Measurements from ENCODE around the gene REXO4.

The REXO4 gene

GRCh38 chr9:133415170-133415569, 2.6 kb downstream of the REXO4 start:
- H3K36me3 ChIP-seq (ENCODE audit: control insufficient read depth, insufficient read depth, low read length, severe bottlenecking): peaks cover 46% of the 10 kb centered on the region
- H3K27me3 ChIP-seq (replicated peaks; ENCODE audit: control insufficient read depth, insufficient read depth, low read length): no peaks in the 10 kb centered on the region
- H3K9ac ChIP-seq (ENCODE audit: low read length): no peak overlapping the region
- peaks cover 15% of the 10 kb centered on the region for H3K4me1 ChIP-seq (ENCODE audit: control insufficient read depth, insufficient read depth, low read length)
- H3K9me3 ChIP-seq (ENCODE audit: control insufficient read depth, low read length): no peaks in the 10 kb centered on the region
- DNase-seq (ENCODE audit: low read depth): no peak
- no peak overlapping the region for H3K4me3 ChIP-seq (ENCODE audit: low read length)

- no peak overlapping the region for H3K9ac ChIP-seq (ENCODE audit: low read length)
- peaks cover 68% of the 10 kb centered on the region for H3K36me3 ChIP-seq (ENCODE audit: control insufficient read depth, insufficient read depth, low read length, severe bottlenecking)
- no peak overlapping the region for H3K4me3 ChIP-seq (ENCODE audit: low read length)
- H3K4me1 ChIP-seq (ENCODE audit: control insufficient read depth, insufficient read depth, low read length): peaks cover 16% of the 10 kb centered on the region
- DNase-seq (ENCODE audit: low read depth): no peak
- H3K27me3 ChIP-seq (replicated peaks; ENCODE audit: control insufficient read depth, insufficient read depth, low read length): no peaks in the 10 kb centered on the region
- H3K9me3 ChIP-seq (ENCODE audit: control insufficient read depth, low read length): no peaks in the 10 kb centered on the region
Observed at GRCh38 chr9:133408042-133408441, 9.8 kb downstream of the REXO4 start.

- DNase-seq (ENCODE audit: low read depth): peak; percentile 85
- Histone ChIP-seq H3K36me3 (ENCODE audit: control insufficient read depth, insufficient read depth, low read length, severe bottlenecking) (peaks cover 56% of the 10 kb centered on the region), H3K4me1 (ENCODE audit: control insufficient read depth, insufficient read depth, low read length) (peaks cover 16% of the 10 kb centered on the region), H3K9ac (ENCODE audit: low read length) (peak overlapping the region; percentile 7), H3K27me3 (replicated peaks; ENCODE audit: control insufficient read depth, insufficient read depth, low read length) (no peaks in the 10 kb centered on the region), H3K4me3 (ENCODE audit: low read length) (no peak overlapping the region), H3K9me3 (ENCODE audit: control insufficient read depth, low read length) (no peaks in the 10 kb centered on the region)
Observed at GRCh38 chr9:133406480-133407307, 11.1 kb downstream of the REXO4 start.

- peak overlapping the region; percentile 52 for H3K9ac ChIP-seq (ENCODE audit: low read length)
- H3K27me3 ChIP-seq (replicated peaks; ENCODE audit: control insufficient read depth, insufficient read depth, low read length): no peaks in the 10 kb centered on the region
- H3K4me3 ChIP-seq (ENCODE audit: low read length): no peak overlapping the region
- no peak for DNase-seq (ENCODE audit: low read depth)
- peaks cover 16% of the 10 kb centered on the region for H3K4me1 ChIP-seq (ENCODE audit: control insufficient read depth, insufficient read depth, low read length)
- peaks cover 49% of the 10 kb centered on the region for H3K36me3 ChIP-seq (ENCODE audit: control insufficient read depth, insufficient read depth, low read length, severe bottlenecking)
- no peaks in the 10 kb centered on the region for H3K9me3 ChIP-seq (ENCODE audit: control insufficient read depth, low read length)
Observed at GRCh38 chr9:133405508-133406438, 12.0 kb downstream of the REXO4 start.

- Histone ChIP-seq H3K4me1 (ENCODE audit: control insufficient read depth, insufficient read depth, low read length) (peaks cover 16% of the 10 kb centered on the region), H3K9me3 (ENCODE audit: control insufficient read depth, low read length) (no peaks in the 10 kb centered on the region), H3K9ac (ENCODE audit: low read length) (no peak overlapping the region), H3K36me3 (ENCODE audit: control insufficient read depth, insufficient read depth, low read length, severe bottlenecking) (peaks cover 37% of the 10 kb centered on the region), H3K4me3 (ENCODE audit: low read length) (no peak overlapping the region), H3K27me3 (replicated peaks; ENCODE audit: control insufficient read depth, insufficient read depth, low read length) (no peaks in the 10 kb centered on the region)
- no peak for DNase-seq (ENCODE audit: low read depth)
Observed at GRCh38 chr9:133404454-133405002, 13.3 kb downstream of the REXO4 start.

- H3K9me3 ChIP-seq (ENCODE audit: control insufficient read depth, low read length): no peaks in the 10 kb centered on the region
- DNase-seq (ENCODE audit: low read depth): no peak
- H3K9ac ChIP-seq (ENCODE audit: low read length): no peak overlapping the region
- peaks cover 33% of the 10 kb centered on the region for H3K36me3 ChIP-seq (ENCODE audit: control insufficient read depth, insufficient read depth, low read length, severe bottlenecking)
- H3K4me1 ChIP-seq (ENCODE audit: control insufficient read depth, insufficient read depth, low read length): peaks cover 16% of the 10 kb centered on the region
- H3K27me3 ChIP-seq (replicated peaks; ENCODE audit: control insufficient read depth, insufficient read depth, low read length): no peaks in the 10 kb centered on the region
- no peak overlapping the region for H3K4me3 ChIP-seq (ENCODE audit: low read length)
Observed at GRCh38 chr9:133403766-133404453, 13.9 kb downstream of the REXO4 start.

- H3K4me1 ChIP-seq (ENCODE audit: control insufficient read depth, insufficient read depth, low read length): peaks cover 16% of the 10 kb centered on the region
- no peak overlapping the region for H3K4me3 ChIP-seq (ENCODE audit: low read length)
- peaks cover 22% of the 10 kb centered on the region for H3K36me3 ChIP-seq (ENCODE audit: control insufficient read depth, insufficient read depth, low read length, severe bottlenecking)
- H3K9ac ChIP-seq (ENCODE audit: low read length): no peak overlapping the region
- H3K9me3 ChIP-seq (ENCODE audit: control insufficient read depth, low read length): no peaks in the 10 kb centered on the region
- no peak for DNase-seq (ENCODE audit: low read depth)
- H3K27me3 ChIP-seq (replicated peaks; ENCODE audit: control insufficient read depth, insufficient read depth, low read length): peaks cover 4% of the 10 kb centered on the region
Observed at GRCh38 chr9:133402689-133403088, 15.1 kb downstream of the REXO4 start.

GRCh38 chr9:133401588-133401987, 16.2 kb downstream of the REXO4 start:
- Histone ChIP-seq H3K4me1 (ENCODE audit: control insufficient read depth, insufficient read depth, low read length) (peaks cover 15% of the 10 kb centered on the region), H3K36me3 (ENCODE audit: control insufficient read depth, insufficient read depth, low read length, severe bottlenecking) (peaks cover 12% of the 10 kb centered on the region), H3K9ac (ENCODE audit: low read length) (no peak overlapping the region), H3K9me3 (ENCODE audit: control insufficient read depth, low read length) (no peaks in the 10 kb centered on the region), H3K4me3 (ENCODE audit: low read length) (no peak overlapping the region), H3K27me3 (replicated peaks; ENCODE audit: control insufficient read depth, insufficient read depth, low read length) (peaks cover 13% of the 10 kb centered on the region)
- DNase-seq (ENCODE audit: low read depth): no peak

- Histone ChIP-seq H3K36me3 (ENCODE audit: control insufficient read depth, insufficient read depth, low read length, severe bottlenecking) (peaks cover 6% of the 10 kb centered on the region), H3K9me3 (ENCODE audit: control insufficient read depth, low read length) (no peaks in the 10 kb centered on the region), H3K27me3 (replicated peaks; ENCODE audit: control insufficient read depth, insufficient read depth, low read length) (peaks cover 26% of the 10 kb centered on the region), H3K4me1 (ENCODE audit: control insufficient read depth, insufficient read depth, low read length) (peaks cover 3% of the 10 kb centered on the region), H3K9ac (ENCODE audit: low read length) (no peak overlapping the region), H3K4me3 (ENCODE audit: low read length) (no peak overlapping the region)
- DNase-seq (ENCODE audit: low read depth): no peak
Observed at GRCh38 chr9:133400292-133400691, 17.5 kb downstream of the REXO4 start.

- no peak for DNase-seq (ENCODE audit: low read depth)
- H3K9ac ChIP-seq (ENCODE audit: low read length): no peak overlapping the region
Observed at GRCh38 chr9:133397895-133398294, 19.9 kb downstream of the REXO4 start.

More at GRCh38 chr9:133397895-133398294, 19.9 kb downstream of the REXO4 start:
- Histone ChIP-seq H3K4me3 (ENCODE audit: low read length) (no peak overlapping the region), H3K9me3 (ENCODE audit: control insufficient read depth, low read length) (no peaks in the 10 kb centered on the region), H3K27me3 (replicated peaks; ENCODE audit: control insufficient read depth, insufficient read depth, low read length) (peaks cover 43% of the 10 kb centered on the region), H3K36me3 (ENCODE audit: control insufficient read depth, insufficient read depth, low read length, severe bottlenecking) (no peaks in the 10 kb centered on the region), H3K4me1 (ENCODE audit: control insufficient read depth, insufficient read depth, low read length) (no peaks in the 10 kb centered on the region)

Measured in adipocyte (in vitro differentiated cells).